Neural cell (in vitro differentiated cells): Measurements from ENCODE around the gene MYO18B. TPM values are rescaled to one million over a fixed set of nuclear protein-coding genes. Genes with fewer than 3 reads are reported as not detected.

Source experiments
- H2AFZ ChIP-seq: fragments of 200-600, 300-800 bp; sonication (generic), shearing (Covaris generic); 2 replicates; pipeline ENCODE4 v1.6.0; 2014; ENCODE audit warnings: low read depth, mild to moderate bottlenecking, antibody characterized with exemption, low read length, moderate library complexity
- H3F3A ChIP-seq: fragments of 200-600 bp; shearing (Covaris generic); 2 replicates; pipeline ENCODE4 v1.6.1; 2016; ENCODE audit warnings: mild to moderate bottlenecking, moderate library complexity, mixed read lengths, antibody characterized with exemption, low read length; ENCODE audit not compliant: insufficient read depth, poor library complexity, severe bottlenecking
- H3K27ac ChIP-seq: fragments of 200-600, 300-800 bp; sonication (generic), shearing (Covaris generic); 2 replicates; pipeline ENCODE4 v1.5.1; 2014; ENCODE audit warnings: mild to moderate bottlenecking, low read length, moderate library complexity
- H3K27me3 ChIP-seq: fragments of 300-800, 200-600 bp; sonication (generic), shearing (Covaris generic); 2 replicates; pipeline ENCODE4 v1.6.0; 2014; ENCODE audit warnings: mild to moderate bottlenecking, low read depth, low read length, moderate library complexity; ENCODE audit not compliant: insufficient read depth
- H3K36me3 ChIP-seq: fragments of 300-800, 200-600 bp; sonication (generic), shearing (Covaris generic); 2 replicates; pipeline ENCODE4 v1.5.1; 2014; ENCODE audit warnings: mild to moderate bottlenecking, antibody characterized with exemption, low read length, moderate library complexity; ENCODE audit not compliant: insufficient read depth
- H3K4me2 ChIP-seq: fragments of 300-800, 200-600 bp; sonication (generic), shearing (Covaris generic); 2 replicates; pipeline ENCODE4 v1.6.0; 2014; ENCODE audit warnings: mild to moderate bottlenecking, low read length
- H3K4me3 ChIP-seq: fragments of 300-800, 200-600 bp; sonication (generic), shearing (Covaris generic); 2 replicates; pipeline ENCODE4 v1.5.1; 2014; ENCODE audit warnings: mild to moderate bottlenecking, low read length, moderate library complexity
- H3K79me2 ChIP-seq: fragments of 200-600 bp; shearing (Covaris generic); replicated peaks from 2 replicates; pipeline ENCODE4 v1.6.0; 2014; ENCODE audit warnings: mild to moderate bottlenecking, low read length, moderate library complexity; ENCODE audit not compliant: insufficient read depth
- H3K9ac ChIP-seq: fragments of 300-800, 200-600 bp; sonication (generic), shearing (Covaris generic); 2 replicates; pipeline ENCODE4 v1.6.1; 2016; ENCODE audit warnings: mild to moderate bottlenecking, low read length, mixed read lengths
- H3K9me2 ChIP-seq: fragments of 200-600 bp; shearing (Covaris generic); 2 replicates; pipeline ENCODE4 v1.6.1; 2016; ENCODE audit warnings: mild to moderate bottlenecking, low read length, mixed read lengths; ENCODE audit not compliant: insufficient read depth
- H3K9me3 ChIP-seq: fragments of 200-600, 300-800 bp; sonication (generic), shearing (Covaris generic); 2 replicates; pipeline ENCODE4 v1.6.1; 2016; ENCODE audit warnings: mild to moderate bottlenecking, mixed run types, low read length, moderate library complexity, mixed read lengths
- H4K20me1 ChIP-seq: fragments of 200-600 bp; shearing (Covaris generic); 2 replicates; pipeline ENCODE4 v1.6.1; 2016; ENCODE audit warnings: mild to moderate bottlenecking, mixed run types; ENCODE audit not compliant: insufficient read depth
- EP300 ChIP-seq: fragments of 450-650 bp; conservative IDR thresholded peaks from 2 replicates; pipeline ENCODE4 v1.6.1; 2014; ENCODE audit warnings: antibody characterized with exemption, mild to moderate bottlenecking, moderate library complexity; ENCODE audit not compliant: poor library complexity, severe bottlenecking
- EZH2 ChIP-seq: fragments of 200-600, 300-800 bp; shearing (Covaris generic), sonication (generic); IDR thresholded peaks from 2 replicates; pipeline ENCODE4 v1.6.1; 2014; ENCODE audit warnings: antibody characterized with exemption, low read length, borderline replicate concordance, mild to moderate bottlenecking; ENCODE audit not compliant: insufficient read depth, poor library complexity, severe bottlenecking
- MXI1 ChIP-seq: fragments of 450-650 bp; conservative IDR thresholded peaks from 2 replicates; pipeline ENCODE4 v1.6.1; 2014; ENCODE audit warnings: antibody characterized with exemption, mild to moderate bottlenecking; ENCODE audit not compliant: poor library complexity, severe bottlenecking
- POLR2AphosphoS5 ChIP-seq: IDR thresholded peaks from 2 replicates; pipeline ENCODE4 v1.6.1; 2012
- RAD21 ChIP-seq: fragments of 450-650 bp; conservative IDR thresholded peaks from 2 replicates; pipeline ENCODE4 v1.6.1; 2014; ENCODE audit warnings: antibody characterized with exemption, mild to moderate bottlenecking, moderate library complexity
- SMC3 ChIP-seq: fragments of 450-650 bp; conservative IDR thresholded peaks from 2 replicates; pipeline ENCODE4 v1.6.1; 2014; ENCODE audit warnings: antibody characterized with exemption, mild to moderate bottlenecking, moderate library complexity; ENCODE audit not compliant: poor library complexity
- TAF1 ChIP-seq: IDR thresholded peaks from 2 replicates; pipeline ENCODE4 v1.6.1; 2012; ENCODE audit warnings: low read depth
- polyA plus RNA-seq: library from polyadenylated mRNA; depleted of rRNA; stranded (reverse); fragments of >200 nt; gene quantifications from 2 replicates; pipeline ENCODE4 v1.2.3, GENCODE V29; 2014
- TF ChIP-seq, protein P1 (sequence below): IDR thresholded peaks from 2 replicates; pipeline ENCODE4 v1.6.1; 2012; ENCODE audit warnings: borderline replicate concordance
- TF ChIP-seq, protein P2 (sequence below): fragments of 450-650 bp; IDR thresholded peaks from 2 replicates; pipeline ENCODE4 v1.5.1; 2014; ENCODE audit warnings: antibody characterized with exemption, mild to moderate bottlenecking, moderate library complexity; ENCODE audit not compliant: poor library complexity, severe bottlenecking

Gene MYO18B
- polyA plus RNA-seq, 1 donor from 2014 or later, result 0.71 TPM

DNA sequence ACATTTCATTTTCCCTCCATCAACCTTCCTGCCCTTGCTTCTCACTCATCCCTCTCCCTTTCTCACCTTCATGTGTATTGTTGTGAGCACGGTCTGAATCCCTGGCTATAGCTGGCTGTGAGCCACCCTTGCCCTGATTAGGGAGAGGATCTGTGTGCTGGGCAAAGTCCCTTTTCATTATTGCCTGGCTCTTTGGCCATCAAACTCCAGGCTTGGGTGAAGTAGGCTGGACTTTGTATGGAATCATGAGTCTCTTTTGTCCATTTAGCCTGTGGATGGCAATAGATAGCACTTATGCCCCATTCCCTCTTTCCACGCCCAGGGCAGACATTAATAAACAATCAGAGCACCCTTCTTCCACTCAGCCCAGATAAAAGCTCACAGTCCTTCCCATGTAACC is 6.7 kb downstream of the MYO18B start:
- no peak for TF ChIP-seq RAD21
- no peak for TF ChIP-seq SMC3
- TF ChIP-seq EP300, result no peak
- TF ChIP-seq, protein P1, sequence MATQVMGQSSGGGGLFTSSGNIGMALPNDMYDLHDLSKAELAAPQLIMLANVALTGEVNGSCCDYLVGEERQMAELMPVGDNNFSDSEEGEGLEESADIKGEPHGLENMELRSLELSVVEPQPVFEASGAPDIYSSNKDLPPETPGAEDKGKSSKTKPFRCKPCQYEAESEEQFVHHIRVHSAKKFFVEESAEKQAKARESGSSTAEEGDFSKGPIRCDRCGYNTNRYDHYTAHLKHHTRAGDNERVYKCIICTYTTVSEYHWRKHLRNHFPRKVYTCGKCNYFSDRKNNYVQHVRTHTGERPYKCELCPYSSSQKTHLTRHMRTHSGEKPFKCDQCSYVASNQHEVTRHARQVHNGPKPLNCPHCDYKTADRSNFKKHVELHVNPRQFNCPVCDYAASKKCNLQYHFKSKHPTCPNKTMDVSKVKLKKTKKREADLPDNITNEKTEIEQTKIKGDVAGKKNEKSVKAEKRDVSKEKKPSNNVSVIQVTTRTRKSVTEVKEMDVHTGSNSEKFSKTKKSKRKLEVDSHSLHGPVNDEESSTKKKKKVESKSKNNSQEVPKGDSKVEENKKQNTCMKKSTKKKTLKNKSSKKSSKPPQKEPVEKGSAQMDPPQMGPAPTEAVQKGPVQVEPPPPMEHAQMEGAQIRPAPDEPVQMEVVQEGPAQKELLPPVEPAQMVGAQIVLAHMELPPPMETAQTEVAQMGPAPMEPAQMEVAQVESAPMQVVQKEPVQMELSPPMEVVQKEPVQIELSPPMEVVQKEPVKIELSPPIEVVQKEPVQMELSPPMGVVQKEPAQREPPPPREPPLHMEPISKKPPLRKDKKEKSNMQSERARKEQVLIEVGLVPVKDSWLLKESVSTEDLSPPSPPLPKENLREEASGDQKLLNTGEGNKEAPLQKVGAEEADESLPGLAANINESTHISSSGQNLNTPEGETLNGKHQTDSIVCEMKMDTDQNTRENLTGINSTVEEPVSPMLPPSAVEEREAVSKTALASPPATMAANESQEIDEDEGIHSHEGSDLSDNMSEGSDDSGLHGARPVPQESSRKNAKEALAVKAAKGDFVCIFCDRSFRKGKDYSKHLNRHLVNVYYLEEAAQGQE, result no peak
- TF ChIP-seq, protein P2, sequence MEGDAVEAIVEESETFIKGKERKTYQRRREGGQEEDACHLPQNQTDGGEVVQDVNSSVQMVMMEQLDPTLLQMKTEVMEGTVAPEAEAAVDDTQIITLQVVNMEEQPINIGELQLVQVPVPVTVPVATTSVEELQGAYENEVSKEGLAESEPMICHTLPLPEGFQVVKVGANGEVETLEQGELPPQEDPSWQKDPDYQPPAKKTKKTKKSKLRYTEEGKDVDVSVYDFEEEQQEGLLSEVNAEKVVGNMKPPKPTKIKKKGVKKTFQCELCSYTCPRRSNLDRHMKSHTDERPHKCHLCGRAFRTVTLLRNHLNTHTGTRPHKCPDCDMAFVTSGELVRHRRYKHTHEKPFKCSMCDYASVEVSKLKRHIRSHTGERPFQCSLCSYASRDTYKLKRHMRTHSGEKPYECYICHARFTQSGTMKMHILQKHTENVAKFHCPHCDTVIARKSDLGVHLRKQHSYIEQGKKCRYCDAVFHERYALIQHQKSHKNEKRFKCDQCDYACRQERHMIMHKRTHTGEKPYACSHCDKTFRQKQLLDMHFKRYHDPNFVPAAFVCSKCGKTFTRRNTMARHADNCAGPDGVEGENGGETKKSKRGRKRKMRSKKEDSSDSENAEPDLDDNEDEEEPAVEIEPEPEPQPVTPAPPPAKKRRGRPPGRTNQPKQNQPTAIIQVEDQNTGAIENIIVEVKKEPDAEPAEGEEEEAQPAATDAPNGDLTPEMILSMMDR, result no peak
- no peak for TF ChIP-seq POLR2AphosphoS5
- TF ChIP-seq EZH2, result no peak
- H3K27ac ChIP-seq, result no peak overlapping the region
- H3F3A ChIP-seq, result no peaks in the 10 kb centered on the region
- no peaks in the 10 kb centered on the region for H3K36me3 ChIP-seq
- no peaks in the 10 kb centered on the region for H3K9me2 ChIP-seq
- H3K4me3 ChIP-seq, result no peak overlapping the region
- no peaks in the 10 kb centered on the region for H3K9me3 ChIP-seq
- H2AFZ ChIP-seq, result no peak overlapping the region
- H3K27me3 ChIP-seq, result no peaks in the 10 kb centered on the region
- no peak overlapping the region for H3K9ac ChIP-seq
- H3K4me2 ChIP-seq, result no peak overlapping the region
- no peaks in the 10 kb centered on the region for H4K20me1 ChIP-seq
- no peaks in the 10 kb centered on the region for H3K79me2 ChIP-seq

DNA sequence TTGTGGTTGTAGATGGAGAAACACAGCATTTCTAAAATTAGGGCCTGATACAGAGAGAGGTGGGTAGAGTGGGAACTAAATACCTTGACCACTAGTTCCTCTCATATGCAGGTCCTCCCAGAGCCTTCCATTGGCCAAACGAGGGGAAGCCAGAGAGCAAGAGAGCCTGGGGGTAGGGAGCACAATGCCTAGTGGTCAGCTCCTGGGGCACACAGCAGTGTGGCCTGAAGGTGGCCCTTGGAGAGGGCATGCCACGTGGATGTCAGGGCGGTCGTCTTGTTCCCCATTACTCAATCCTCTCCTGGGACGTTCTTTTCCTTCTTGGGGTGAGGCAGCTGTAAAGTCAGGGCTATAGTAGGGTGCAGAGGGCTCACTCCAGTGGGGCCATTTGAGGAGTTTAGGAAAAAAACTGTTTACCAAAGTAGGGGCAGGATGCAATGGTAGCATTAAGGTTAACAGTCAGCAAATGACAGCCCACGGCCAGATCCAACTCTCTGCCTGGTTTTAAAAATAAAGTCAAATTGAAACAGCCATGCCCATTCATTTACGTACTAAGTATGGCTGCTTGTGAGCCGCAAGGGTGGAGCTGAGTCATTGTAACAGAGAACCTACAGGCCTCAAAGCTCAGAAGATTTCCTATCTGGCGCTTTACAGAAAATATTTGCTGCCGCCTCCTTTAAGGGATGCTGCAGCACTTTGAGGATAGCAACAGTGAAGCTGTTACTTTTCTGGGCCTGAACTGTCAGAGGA is 7.6 kb downstream of the MYO18B start:
- H3F3A ChIP-seq, result no peaks in the 10 kb centered on the region
- no peak overlapping the region for H3K4me3 ChIP-seq
- H3K36me3 ChIP-seq, result no peaks in the 10 kb centered on the region
- H3K9me2 ChIP-seq, result no peaks in the 10 kb centered on the region
- TF ChIP-seq SMC3, result no peak
- no peak for TF ChIP-seq EP300
- no peak for TF ChIP-seq EZH2
- no peak for TF ChIP-seq RAD21
- TF ChIP-seq MXI1, result no peak
- no peak for TF ChIP-seq TAF1
- TF ChIP-seq, protein P2, result no peak
- no peak for TF ChIP-seq POLR2AphosphoS5
- TF ChIP-seq, protein P1, result no peak
- H3K79me2 ChIP-seq, result no peaks in the 10 kb centered on the region
- no peaks in the 10 kb centered on the region for H3K27me3 ChIP-seq
- H4K20me1 ChIP-seq, result no peaks in the 10 kb centered on the region
- no peak overlapping the region for H3K4me2 ChIP-seq
- H2AFZ ChIP-seq, result no peak overlapping the region
- H3K27ac ChIP-seq, result no peak overlapping the region
- H3K9ac ChIP-seq, result no peak overlapping the region
- no peaks in the 10 kb centered on the region for H3K9me3 ChIP-seq
